ENCODE data around the gene ZMYND11.
"Not testable (repeated sequence)": the region's sequence is repeated elsewhere in the genome, so short reads cannot be mapped to it uniquely, and the experiment has no call there.

The ZMYND11 gene

GRCh38 chr10:134247-135131 is 766 bp upstream of the ZMYND11 start:
- peak; percentile 25 for DNase-seq

GRCh38 chr10:135601-136464 is 578 bp downstream of the ZMYND11 start:
- DNase-seq = peak; percentile 59

- no peak for DNase-seq
These were observed 1.2 kb downstream of the ZMYND11 start for GRCh38 chr10:136465-136762.

GRCh38 chr10:137031-137430 is 1.8 kb downstream of the ZMYND11 start:
- peak; percentile 60 for DNase-seq

- DNase-seq = no peak
These were observed 2.4 kb downstream of the ZMYND11 start for GRCh38 chr10:137606-138005.

GRCh38 chr10:142371-142770 is 7.1 kb downstream of the ZMYND11 start:
- no peak for DNase-seq

- no peak for DNase-seq
These were observed 17.7 kb downstream of the ZMYND11 start for GRCh38 chr10:152915-153314.

- DNase-seq = peak; percentile 25
These were observed 19.1 kb downstream of the ZMYND11 start for GRCh38 chr10:154348-154747.

GRCh38 chr10:167383-167782 is 32.1 kb downstream of the ZMYND11 start:
- no peak for DNase-seq

- DNase-seq = no peak
These were observed 38.5 kb downstream of the ZMYND11 start for GRCh38 chr10:173741-174140.

- DNase-seq = no peak
These were observed 41.4 kb downstream of the ZMYND11 start for GRCh38 chr10:176677-177076.

GRCh38 chr10:178208-178607 is 43.0 kb downstream of the ZMYND11 start:
- DNase-seq = no peak

GRCh38 chr10:178723-179122 is 43.5 kb downstream of the ZMYND11 start:
- no peak for DNase-seq

GRCh38 chr10:182441-183201 is 47.4 kb downstream of the ZMYND11 start:
- no peak for DNase-seq

- DNase-seq = no peak
These were observed 48.9 kb downstream of the ZMYND11 start for GRCh38 chr10:184174-184573.

GRCh38 chr10:184911-185310 is 49.7 kb downstream of the ZMYND11 start:
- DNase-seq = no peak

- DNase-seq = not testable (repeated sequence)
These were observed 50.3 kb downstream of the ZMYND11 start for GRCh38 chr10:185571-185970.

GRCh38 chr10:186911-187310 is 51.7 kb downstream of the ZMYND11 start:
- DNase-seq = no peak

GRCh38 chr10:188546-188945 is 53.3 kb downstream of the ZMYND11 start:
- DNase-seq = no peak

- no peak for DNase-seq
These were observed 55.0 kb downstream of the ZMYND11 start for GRCh38 chr10:190216-190615.

GRCh38 chr10:191703-192518 is 56.7 kb downstream of the ZMYND11 start:
- DNase-seq = no peak

- no peak for DNase-seq
These were observed 59.0 kb downstream of the ZMYND11 start for GRCh38 chr10:194281-194680.
